RWPE1 (cell line): ENCODE measurements around the gene SH3RF3.

Source experiments
- CTCF ChIA-PET: fragments of 350-600 bp; sonication (Branson Sonifier 250); formaldehyde crosslinking; extraction: SDS; loops from one replicate; lab custom pipeline; 2021; lab: Yijun Ruan, JAX
- POLR2A ChIA-PET: fragments of 400-600 bp; formaldehyde crosslinking; extraction: SDS; loops from one replicate; lab custom pipeline; 2020; ENCODE audit warnings: antibody characterized with exemption; ENCODE audit not compliant: low non-redundant PET; lab: Yijun Ruan, JAX
- DNase-seq: peaks from one replicate; pipeline ENCODE4 v3.0.0; 2012; ENCODE audit warnings: low spot score
- H3K27ac ChIP-seq: fragments of 450-650 bp; 2 replicates; pipeline ENCODE4 v1.5.1; 2017
- CTCF ChIP-seq: fragments of 450-650 bp; conservative IDR thresholded peaks from 2 replicates; pipeline ENCODE4 v1.5.1; 2017; ENCODE audit warnings: low read depth, mild to moderate bottlenecking

SH3RF3 gene

GRCh38 chr2:109294523-109294922 lies 165.5 kb downstream of the SH3RF3 start:
- ChIA-PET CTCF (no interaction called here), POLR2A (no interaction called here)
- no peak overlapping the region for H3K27ac ChIP-seq
- no peak for TF ChIP-seq CTCF
- no peak for DNase-seq

- no peak for TF ChIP-seq CTCF
- CTCF ChIA-PET: no interaction called here
- H3K27ac ChIP-seq: no peak overlapping the region
- no peak for DNase-seq
- POLR2A ChIA-PET: no interaction called here
Measured at GRCh38 chr2:109295070-109295780, 166.2 kb downstream of the SH3RF3 start.

GRCh38 chr2:109295781-109296117 lies 166.7 kb downstream of the SH3RF3 start:
- H3K27ac ChIP-seq: no peak overlapping the region
- no peak for DNase-seq
- POLR2A ChIA-PET: no interaction called here
- TF ChIP-seq CTCF: no peak
- CTCF ChIA-PET: no interaction called here

GRCh38 chr2:109297566-109298490 lies 168.8 kb downstream of the SH3RF3 start:
- ChIA-PET POLR2A (no interaction called here), CTCF (interaction anchor here (0.6 kb wide), 1 partner anchor 133 kb away, joined by 3 read pairs; no protein-coding TSS in a partner anchor)
- DNase-seq: no peak
- TF ChIP-seq CTCF: no peak
- no peak overlapping the region for H3K27ac ChIP-seq

GRCh38 chr2:109298851-109299250 lies 169.8 kb downstream of the SH3RF3 start:
- TF ChIP-seq CTCF: no peak
- POLR2A ChIA-PET: no interaction called here
- CTCF ChIA-PET: interaction anchor here (0.6 kb wide), 1 partner anchor 201 kb away, joined by 3 read pairs; no protein-coding TSS in a partner anchor
- no peak for DNase-seq
- no peak overlapping the region for H3K27ac ChIP-seq

GRCh38 chr2:109299536-109299935 lies 170.5 kb downstream of the SH3RF3 start:
- no peak overlapping the region for H3K27ac ChIP-seq
- no peak for TF ChIP-seq CTCF
- DNase-seq: no peak
- ChIA-PET CTCF (no interaction called here), POLR2A (no interaction called here)
